HG03575 (cell line): Measurements from ENCODE around the gene CYB561A3.
"Not testable (repeated sequence)": the region's sequence is repeated elsewhere in the genome, so short reads cannot be mapped to it uniquely, and the experiment has no call there.

Source experiments
- ATAC-seq: cut with Tn5 transposase; IDR thresholded peaks from one replicate; pipeline ENCODE4 v1.9.1; 2021; ENCODE audit not compliant: unreplicated experiment, insufficient number of reproducible peaks, low FRiP score; ENCODE audit errors: extremely low read depth

CYB561A3 gene, protein sequence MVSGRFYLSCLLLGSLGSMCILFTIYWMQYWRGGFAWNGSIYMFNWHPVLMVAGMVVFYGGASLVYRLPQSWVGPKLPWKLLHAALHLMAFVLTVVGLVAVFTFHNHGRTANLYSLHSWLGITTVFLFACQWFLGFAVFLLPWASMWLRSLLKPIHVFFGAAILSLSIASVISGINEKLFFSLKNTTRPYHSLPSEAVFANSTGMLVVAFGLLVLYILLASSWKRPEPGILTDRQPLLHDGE

DNA sequence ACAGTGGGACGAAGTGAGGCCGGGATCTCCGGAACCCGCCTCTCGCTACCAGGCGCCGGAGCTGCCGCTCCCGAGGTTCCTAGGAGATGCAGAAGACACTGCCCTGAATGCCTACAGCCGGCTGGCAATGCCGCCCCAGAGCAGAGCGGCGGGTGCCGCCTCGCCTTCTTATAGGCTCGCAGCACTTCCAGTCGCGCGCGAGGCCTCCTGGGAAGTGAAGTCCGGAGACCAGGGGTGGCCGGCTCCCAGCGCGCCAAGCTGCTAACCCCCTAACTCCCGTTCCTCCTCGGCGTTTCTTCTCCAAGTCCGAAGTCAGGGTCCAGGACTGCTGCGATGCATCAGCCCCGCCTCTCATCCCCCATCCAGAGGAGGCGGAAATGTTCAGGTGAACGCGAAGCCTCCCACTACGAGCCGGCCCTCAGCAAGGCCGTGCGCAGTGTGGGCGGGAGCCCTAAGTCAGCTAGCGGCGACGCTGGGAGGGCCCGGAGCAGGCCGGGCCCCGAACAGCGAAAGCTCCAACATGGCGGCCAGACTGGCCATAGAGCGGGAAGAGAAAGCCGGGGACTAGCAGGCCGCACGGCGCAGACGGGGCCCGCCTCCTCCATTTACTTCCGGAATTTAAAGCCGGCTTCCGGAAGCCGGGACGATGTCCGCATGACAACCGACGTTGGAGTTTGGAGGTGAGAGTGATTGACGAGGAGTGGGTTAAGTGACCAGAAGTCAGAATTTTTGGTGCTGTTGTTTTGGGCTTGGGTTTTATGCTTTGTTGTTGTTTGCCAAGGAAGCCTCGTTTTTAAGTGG, at the start of gene CYB561A3, which contains the start of gene TMEM138:
Gene CYB561A3 (minus strand): TSS at position 142 of the 801 bp plus-strand sequence. CDS start 5,169 bp downstream, outside the sequence.
Gene TMEM138 (plus strand): TSS at position 634 of the 801 bp plus-strand sequence. CDS start 2,017 bp downstream, outside the sequence.
- ATAC-seq, result no peak

DNA sequence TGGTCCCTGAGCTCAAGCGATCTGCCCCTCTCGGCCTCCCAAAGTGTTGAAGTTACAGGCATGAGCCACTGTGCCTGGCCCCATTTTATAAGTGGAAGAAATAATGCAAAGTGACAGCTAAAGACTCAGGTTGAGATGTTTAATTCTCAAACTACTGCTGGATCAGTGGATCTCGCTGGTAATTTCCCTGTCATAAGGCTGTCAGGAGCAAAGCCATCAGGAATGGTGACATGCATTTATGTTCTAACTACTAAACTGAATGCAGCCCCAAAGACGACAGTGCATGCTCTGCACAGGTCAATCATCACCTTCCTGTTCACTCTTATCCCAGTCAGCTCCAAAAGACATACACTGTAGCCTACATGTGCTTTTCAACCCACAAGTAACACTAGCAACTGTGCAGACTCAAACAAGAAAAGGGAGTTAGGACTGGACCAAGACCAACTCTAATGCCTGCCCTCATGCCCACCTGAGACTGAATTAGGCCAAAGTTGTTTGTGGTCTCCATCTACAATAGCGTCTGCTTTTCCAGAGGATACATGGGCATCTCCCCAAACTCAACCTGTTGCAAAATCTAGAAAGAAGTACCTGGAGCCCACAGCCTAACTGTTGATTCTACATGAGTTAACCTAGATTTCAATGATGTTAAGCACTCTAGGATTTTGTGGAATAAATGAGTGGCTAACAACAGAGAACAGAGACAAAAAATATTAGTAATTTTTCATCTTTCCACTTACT, 45.5 kb upstream of the CYB561A3 start:
- no peak for ATAC-seq

DNA sequence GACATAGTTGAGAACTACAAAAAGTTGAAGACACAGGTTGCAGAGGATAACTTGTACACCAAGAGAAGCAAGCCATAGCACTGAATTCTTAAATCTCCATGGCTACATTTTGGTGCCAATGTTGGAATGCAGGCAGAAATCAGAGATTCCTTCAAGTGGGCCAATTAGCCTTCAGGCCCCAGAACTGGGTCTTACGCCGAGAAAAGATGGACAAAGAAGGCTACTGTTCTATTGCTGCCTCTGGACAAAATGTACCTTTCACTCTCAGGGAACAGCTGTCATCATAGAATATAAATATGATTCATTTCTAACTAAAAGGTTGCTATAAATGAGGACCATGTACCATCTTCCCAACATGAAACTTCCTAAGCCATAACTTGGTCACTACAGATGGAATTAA, 44.4 kb upstream of the CYB561A3 start:
- no peak for ATAC-seq

DNA sequence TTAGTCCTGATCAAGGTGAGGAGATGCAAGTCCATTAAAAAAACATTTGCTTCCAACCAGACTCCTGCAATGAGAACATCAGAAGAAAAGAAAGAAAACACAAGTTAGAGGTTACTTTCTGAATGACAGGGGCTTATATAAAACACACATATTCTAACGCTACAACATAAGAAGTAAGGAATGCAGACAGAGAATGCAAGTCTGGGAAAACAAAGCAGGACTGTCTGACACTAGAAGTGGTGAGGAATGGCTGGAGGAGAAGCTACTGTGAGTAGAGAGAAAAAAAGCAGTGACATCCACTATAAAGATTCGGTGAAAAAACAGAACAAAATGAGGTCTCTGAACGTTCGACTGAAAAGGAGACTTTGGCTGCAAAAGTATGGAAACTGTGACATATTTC, 43.0 kb upstream of the CYB561A3 start:
- no peak for ATAC-seq

DNA sequence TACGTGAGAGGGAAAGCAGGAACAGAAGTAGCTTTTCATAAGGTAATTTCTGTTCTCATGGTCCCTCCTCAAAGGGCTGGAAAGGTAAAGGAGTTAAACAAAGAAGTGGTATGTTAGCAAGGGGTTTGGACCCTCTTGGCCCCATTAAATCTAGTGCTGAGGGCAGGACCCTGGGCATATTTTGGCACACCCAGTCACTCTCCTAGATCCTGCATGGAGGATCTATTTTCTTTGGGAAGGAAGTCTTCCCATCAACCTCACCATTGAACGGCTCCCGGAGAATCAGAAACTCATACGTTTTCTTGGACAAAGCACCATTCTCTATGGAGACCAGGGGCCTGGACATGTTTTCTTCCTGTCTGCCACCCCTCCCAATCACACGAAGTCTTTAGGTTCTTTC, 42.4 kb upstream of the CYB561A3 start:
- ATAC-seq, result no peak

DNA sequence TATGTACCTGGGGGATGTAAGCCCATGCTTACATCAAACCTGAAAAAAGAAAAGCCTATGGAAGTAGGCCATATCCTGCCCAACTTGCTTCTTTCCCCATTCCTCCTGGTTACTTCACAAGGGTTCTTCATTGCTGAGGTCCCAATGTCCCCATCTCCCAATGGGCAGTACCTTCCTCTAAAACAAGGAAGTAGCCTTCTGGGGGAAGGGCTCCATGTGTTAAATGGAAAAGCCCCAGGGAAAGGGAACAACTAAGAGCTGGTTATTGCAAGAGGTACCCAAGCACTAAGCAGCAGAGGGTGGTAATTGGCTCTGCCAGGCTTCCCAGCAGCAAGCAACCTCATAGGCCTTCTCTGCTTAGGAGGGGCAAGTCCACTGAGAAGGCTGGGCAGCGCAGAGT, 42.0 kb upstream of the CYB561A3 start:
- ATAC-seq, result no peak

DNA sequence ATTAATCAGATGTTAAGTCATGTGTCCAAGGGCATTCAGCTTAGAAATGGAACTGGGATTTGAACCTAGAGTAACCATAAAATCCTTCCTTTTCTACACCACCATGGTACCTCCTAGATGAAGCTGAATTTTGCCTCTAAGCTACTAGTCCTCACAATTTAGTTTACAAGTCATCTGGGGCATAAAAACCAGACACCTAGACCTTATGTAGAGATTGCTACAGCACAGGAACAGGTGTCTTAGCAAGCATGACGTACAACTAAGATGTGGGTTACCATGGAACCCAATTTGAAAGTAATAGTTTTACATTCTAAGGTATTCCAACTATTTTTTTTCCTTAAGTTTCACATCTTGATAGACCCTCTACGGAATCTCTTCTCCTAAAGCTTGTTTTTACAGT, 39.9 kb upstream of the CYB561A3 start:
- no peak for ATAC-seq

DNA sequence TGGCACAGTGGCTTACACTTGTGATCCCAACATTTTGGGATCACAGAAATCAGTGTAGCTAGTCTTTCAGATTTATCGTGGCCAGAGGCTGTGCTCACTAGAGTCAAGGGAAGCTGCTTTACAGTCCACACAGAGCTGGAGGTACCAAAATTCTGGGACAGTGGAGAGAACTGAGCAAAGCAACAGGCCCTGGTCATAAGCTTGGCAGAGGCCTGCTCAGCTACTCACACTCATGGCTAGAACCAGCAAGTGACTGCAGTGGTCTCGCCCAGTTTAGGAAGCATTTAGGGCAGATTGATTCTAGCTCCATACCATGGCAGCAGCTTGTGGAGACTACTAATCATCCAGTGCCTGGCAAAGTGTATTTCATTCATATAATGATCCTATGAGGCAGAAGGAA, 39.5 kb upstream of the CYB561A3 start:
- ATAC-seq, result no peak

DNA sequence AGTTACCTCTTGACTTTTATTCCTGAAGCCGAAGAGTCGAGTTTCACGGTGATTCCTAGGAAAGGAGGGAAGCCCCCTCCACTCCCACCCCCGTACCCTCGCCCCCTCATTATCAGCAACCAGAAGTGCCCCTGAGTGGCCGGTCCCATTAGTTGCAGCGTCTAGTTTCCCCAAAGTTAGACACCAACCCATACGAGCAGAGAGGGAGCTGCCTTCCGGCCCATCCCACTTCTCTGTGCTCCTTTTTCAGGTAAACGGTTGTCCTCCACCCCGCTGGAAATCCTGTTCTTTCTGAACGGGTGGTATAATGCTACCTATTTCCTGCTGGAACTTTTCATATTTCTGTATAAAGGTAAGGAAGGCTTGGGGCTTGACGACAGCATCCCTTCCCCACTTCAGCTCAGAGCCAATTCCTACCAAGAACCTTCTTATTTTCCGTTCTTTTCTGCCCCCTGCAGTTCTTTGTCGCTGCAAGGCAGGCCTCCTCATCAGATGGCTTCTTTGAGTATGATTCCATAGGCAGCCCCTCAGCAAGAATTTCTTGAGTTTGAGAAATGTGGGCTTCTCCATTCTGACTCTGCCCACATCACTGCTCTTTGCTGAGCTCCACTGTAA, 31.4 kb upstream of the CYB561A3 start:
- ATAC-seq, result no peak

DNA sequence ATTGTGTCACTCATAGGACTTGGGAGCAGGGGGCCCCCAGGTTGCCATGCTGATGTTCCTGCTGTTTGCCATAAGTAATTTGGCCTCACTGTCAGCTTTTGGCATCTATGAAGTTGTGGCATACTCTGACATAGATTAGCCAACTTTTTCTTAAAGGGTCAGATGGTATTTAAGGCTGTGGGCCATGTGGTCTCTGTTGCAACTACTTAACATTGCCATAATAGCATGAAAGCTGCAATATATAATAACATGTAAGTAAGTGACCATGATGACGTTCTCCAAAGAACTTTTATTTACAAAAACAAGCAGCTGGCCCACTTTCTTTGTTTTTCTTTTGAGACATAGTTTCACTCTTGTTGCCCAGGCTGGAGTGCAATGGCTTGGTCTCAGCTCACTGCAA, 28.5 kb upstream of the CYB561A3 start:
- ATAC-seq, result no peak

DNA sequence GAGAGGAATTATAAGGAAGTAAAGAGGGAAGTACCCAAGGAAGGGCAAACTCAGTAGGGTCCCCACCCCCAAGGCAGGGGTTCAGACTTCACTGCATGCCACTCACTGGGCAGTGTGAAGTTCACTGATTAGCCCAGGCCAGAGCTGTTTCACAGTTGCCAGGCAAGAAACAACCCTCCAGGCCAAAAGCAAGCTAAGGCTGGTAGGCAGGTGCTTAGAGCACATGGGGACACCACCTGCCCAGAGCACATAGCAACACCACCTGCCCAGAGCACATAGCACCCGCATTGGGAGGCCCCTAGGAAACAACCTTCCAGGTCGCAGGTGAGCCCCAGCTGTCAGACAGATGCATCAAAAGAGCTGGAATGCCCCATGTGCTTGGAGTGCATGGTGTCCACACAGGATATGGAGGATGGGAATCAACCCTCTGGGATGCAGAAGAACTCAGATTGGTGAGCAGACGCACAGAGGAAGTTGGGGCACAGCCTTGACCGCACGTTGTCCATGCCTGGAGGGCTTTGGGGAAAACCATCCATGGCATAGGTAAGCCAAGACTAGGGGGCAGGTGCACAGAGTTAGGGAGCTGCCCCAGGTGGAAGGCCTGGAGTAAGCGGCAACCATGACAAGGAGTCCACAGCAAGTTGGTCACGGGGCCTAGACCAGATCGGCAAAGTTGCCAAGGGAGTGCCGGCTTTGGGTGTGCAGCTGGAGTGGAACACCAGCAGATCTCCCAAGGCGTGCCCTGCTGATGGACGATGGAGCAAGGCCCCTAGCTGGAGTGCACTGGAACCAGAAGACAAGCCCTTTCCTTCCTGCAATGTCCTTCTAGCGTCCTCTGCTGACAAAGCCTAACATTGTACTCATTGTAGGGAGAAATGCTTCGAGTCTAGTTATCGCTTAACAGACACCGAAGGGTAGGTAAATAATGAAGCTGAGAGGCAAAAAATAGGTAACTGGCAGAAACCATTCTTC, 22.9 kb upstream of the CYB561A3 start:
- no peak for ATAC-seq

DNA sequence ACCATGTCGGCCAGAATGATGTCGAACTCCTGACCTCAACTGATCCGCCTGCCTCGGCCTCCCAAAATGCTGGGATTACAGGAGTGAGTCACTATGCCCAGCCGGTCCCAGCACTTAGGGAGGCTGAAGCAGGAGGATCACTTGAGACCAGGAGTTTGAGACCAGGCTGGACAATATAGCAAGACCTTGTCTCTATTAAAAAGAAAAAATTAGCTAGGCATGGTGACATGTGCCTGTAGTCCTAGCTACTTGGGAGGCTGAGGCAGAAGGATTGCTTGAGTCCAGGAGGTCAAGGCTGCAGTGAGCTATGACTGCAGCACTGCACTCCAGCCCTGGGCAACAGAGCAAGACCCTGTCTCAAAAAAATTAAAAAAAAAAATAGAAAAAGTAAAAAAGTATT, 22.2 kb upstream of the CYB561A3 start:
- not testable (repeated sequence) for ATAC-seq

DNA sequence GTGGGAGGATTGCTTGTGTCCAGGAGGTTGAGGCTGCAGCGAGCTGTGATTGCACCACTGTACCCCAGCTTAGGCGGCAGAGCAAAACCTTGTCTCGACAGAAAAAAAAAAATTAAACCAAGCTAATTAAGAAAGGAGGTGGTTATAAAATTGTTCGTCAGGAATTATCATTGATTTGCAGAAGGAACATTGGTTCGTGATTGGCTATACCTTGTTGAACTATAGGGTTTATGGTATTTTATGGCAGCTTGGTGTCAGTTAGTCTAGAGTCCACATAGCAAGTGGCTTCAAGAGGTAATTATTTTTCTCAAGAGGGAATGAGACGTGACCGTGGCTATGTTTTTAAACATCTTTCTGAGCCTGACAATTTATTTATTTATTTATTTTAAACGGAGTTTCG, 19.2 kb upstream of the CYB561A3 start:
- no peak for ATAC-seq

DNA sequence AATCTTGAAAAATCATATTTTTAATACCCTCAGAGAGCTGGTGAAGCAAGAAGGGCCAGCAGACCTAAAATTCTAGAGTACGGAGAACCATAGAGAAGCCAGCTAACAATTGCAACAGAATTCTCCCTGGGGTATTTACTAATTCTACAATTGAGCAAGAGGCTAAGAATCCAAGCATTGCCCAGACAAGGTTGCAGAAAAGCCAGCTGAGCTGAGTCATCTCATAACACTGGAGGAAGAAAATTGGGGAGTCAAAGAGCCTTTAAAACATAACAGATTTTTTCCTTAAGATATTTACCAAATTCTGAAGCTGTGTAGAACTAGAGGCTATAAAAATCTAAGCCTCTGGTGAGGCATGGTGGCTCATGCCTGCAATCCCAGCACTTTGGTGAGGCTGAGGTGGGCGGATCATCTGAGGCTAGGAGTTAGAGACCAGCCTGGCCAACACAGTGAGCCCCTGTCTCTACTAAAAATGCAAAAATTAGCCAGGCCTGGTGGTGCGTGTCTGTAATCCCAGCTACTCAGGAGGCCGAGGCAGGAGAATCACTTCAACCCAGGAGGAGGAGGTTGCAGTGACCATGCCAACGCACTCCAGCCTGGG, 17.1 kb upstream of the CYB561A3 start:
- no peak for ATAC-seq

DNA sequence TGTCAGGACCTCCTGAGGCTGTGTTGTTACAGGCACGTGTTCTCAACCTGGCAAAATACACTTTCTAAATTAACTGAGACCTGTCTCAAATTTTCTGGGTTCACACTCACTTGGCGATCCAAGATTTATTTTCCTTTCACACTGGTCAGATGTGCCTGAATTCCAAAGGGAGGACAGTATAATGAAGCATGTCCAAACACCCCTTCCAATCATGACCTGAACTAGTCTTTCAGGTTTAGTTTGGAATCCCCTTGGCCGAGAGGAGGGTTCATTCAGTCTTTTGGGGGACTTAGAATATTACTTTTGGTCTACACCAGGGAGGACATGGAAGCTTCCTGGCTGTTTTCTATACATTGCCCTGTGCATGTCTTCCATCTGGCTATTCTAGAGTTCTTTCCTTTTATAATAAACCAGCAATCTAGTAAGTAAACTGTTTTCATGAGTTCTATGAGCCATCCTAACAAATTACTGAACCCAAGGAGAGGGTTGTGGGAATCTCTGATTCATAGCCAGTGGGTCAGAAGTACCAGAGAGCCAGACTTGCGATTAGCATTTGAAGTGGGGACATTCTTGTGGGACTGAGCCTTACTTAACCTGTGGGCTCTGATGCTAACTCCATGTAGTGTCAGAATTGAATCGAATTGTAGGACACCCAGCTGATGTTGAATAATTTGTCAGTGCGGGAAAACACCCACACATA, 15.9 kb upstream of the CYB561A3 start:
- no peak for ATAC-seq

DNA sequence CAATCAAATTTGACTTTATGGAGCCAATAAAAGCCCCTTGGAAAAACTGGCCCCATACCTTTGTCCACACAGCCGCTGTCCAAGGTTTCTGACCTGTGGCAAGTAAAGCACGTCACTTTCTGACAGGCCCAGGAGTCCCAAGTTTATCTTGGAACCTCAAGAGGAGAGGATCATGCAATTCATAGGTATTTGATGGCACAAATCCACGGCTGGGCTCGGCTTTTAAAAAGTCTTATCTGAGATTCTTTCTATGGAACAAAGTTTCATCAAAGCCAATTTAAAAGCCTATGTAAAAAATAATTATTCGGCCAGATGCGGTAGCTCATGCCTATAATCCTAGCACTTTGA, 14.1 kb upstream of the CYB561A3 start:
- no peak for ATAC-seq

DNA sequence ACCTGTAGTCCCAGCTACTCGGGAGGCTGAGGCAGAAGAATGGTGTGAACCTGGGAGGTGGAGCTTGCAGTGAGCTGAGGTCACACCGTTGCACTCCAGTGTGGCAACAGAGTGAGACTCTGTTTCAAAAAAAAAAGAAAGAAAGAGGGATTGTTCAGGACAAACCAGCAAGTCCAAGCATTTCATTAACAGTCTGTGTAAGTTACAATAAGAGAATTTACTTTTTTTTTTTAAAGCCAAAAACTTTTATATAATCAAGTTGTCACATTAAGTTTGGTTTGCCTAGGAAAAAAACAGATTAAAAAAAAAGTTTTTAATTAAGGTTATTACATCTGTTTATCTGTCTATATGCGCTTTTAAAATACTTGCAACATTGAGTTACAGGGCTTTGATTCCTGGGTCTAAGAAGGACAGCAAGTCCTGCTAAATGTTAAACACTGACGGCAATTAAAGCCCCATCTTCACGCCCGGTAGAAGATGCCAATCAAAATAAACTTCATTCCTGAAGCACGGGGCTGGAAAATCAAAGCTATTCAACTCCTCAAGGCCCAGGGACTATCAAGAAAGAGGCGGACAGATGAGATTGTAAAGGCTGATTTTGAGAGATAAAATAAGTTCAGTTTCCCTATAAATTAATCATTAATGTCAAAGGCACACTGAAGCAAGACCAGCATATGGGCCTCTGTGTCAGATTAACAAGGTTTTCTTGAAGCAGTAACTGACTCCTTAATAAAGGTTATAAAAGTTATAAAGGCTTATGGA, 11.2 kb upstream of the CYB561A3 start:
- no peak for ATAC-seq
